Fibroblast of skin of scalp (primary cell): ENCODE data around the gene EDC4.
"Not testable (repeated sequence)": the region's sequence is repeated elsewhere in the genome, so short reads cannot be mapped to it uniquely, and the experiment has no call there.

Experiments
- DNase-seq: peaks from one replicate; pipeline ENCODE4 v3.0.0-alpha.2; 2013

The EDC4 gene

GRCh38 chr16:67909056-67909742 lies 36.3 kb downstream of the EDC4 start:
- DNase-seq, result no peak

GRCh38 chr16:67910158-67910557 lies 37.3 kb downstream of the EDC4 start:
- peak; percentile 41 for DNase-seq

- no peak for DNase-seq
These were observed 42.1 kb downstream of the EDC4 start for GRCh38 chr16:67914758-67915495.

- DNase-seq, result not testable (repeated sequence)
These were observed 42.6 kb downstream of the EDC4 start for GRCh38 chr16:67915496-67915769.

- no peak for DNase-seq
These were observed 43.2 kb downstream of the EDC4 start for GRCh38 chr16:67915831-67916723.

GRCh38 chr16:67917140-67917851 lies 44.4 kb downstream of the EDC4 start:
- peak; percentile 22 for DNase-seq

- DNase-seq, result peak; percentile 79
These were observed 45.0 kb downstream of the EDC4 start for GRCh38 chr16:67917852-67918236.

- no peak for DNase-seq
These were observed 46.9 kb downstream of the EDC4 start for GRCh38 chr16:67919622-67920221.

- no peak for DNase-seq
These were observed 49.4 kb downstream of the EDC4 start for GRCh38 chr16:67922221-67922620.

- no peak for DNase-seq
These were observed 49.9 kb downstream of the EDC4 start for GRCh38 chr16:67922740-67923139.

GRCh38 chr16:67923414-67924116 lies 50.7 kb downstream of the EDC4 start:
- no peak for DNase-seq

- no peak for DNase-seq
These were observed 51.5 kb downstream of the EDC4 start for GRCh38 chr16:67924140-67924906.

GRCh38 chr16:67926181-67926750 lies 53.4 kb downstream of the EDC4 start:
- DNase-seq, result no peak

GRCh38 chr16:67927131-67927941 lies 54.5 kb downstream of the EDC4 start:
- no peak for DNase-seq

GRCh38 chr16:67928147-67928546 lies 55.3 kb downstream of the EDC4 start:
- no peak for DNase-seq

- peak; percentile 54 for DNase-seq
These were observed 55.9 kb downstream of the EDC4 start for GRCh38 chr16:67928561-67929364.

GRCh38 chr16:67930191-67930590 lies 57.3 kb downstream of the EDC4 start:
- no peak for DNase-seq

GRCh38 chr16:67930678-67931211 lies 57.9 kb downstream of the EDC4 start:
- DNase-seq, result no peak
